RKO (cell line): Measurements from ENCODE around the gene LMX1B.
"Not testable (repeated sequence)": the region's sequence is repeated elsewhere in the genome, so short reads cannot be mapped to it uniquely, and the experiment has no call there.

Experiments
- DNase-seq: peaks from one replicate; pipeline ENCODE4 v3.0.0-alpha.2; 2016; ENCODE audit warnings: low spot score

The LMX1B gene

DNA sequence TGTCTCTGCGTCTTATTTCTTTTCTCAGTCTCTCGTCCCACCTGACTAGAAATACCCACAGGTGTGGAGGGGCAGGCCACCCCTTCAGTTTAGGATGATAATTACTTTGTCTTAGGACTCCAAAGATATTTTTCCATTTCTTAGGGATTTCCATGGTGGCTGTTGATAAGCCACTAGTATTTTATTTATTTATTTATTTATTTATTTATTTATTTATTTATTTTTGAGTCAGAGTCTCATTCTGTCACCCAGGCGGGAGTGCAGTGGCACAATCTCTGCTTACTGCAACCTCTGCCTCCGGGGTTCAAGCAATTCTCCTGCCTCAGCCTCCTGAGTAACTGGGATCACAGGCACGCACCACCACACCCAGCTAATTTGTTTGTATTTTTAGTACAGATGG lies 103.7 kb downstream of the LMX1B start:
- not testable (repeated sequence) for DNase-seq

DNA sequence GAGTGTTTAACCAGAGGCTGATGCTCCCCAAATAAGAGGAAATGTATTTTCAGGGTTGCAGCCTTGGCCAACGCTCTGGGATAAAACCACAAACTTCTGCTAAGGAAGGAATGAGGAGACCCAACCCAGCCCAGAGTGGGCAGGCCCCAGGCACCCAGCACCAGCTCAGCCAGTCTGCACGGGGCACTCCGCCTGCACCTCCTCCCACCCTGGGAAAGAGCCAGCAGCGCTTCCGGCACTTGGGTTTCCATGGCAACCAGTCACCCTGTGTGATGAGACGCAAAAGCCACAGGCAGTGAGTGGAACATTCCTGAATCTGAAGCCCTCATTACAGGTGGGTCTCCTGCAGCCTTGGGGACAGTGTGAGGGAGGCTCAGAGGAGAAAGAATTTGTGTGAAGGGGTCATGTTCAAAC lies 105.9 kb downstream of the LMX1B start:
- no peak for DNase-seq

DNA sequence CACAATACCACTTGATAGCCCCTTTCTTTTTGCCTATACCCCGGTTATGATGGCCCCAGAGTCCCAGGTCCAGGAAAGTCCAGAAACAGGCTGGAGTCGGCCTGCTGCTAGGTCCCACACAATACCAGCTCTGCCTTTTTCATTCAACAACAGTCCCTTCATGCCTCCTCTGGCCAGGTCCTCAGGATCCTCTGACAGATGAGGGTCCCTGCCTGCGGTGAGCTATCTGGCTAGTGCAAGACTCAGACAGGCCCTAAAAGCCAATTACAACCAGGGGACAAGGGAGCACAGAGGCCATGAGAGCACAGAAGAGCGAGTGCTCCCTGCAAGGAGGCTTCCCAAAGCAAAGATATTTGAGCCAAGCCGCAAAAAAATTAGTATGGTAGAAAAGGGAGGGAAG lies 106.3 kb downstream of the LMX1B start:
- no peak for DNase-seq

DNA sequence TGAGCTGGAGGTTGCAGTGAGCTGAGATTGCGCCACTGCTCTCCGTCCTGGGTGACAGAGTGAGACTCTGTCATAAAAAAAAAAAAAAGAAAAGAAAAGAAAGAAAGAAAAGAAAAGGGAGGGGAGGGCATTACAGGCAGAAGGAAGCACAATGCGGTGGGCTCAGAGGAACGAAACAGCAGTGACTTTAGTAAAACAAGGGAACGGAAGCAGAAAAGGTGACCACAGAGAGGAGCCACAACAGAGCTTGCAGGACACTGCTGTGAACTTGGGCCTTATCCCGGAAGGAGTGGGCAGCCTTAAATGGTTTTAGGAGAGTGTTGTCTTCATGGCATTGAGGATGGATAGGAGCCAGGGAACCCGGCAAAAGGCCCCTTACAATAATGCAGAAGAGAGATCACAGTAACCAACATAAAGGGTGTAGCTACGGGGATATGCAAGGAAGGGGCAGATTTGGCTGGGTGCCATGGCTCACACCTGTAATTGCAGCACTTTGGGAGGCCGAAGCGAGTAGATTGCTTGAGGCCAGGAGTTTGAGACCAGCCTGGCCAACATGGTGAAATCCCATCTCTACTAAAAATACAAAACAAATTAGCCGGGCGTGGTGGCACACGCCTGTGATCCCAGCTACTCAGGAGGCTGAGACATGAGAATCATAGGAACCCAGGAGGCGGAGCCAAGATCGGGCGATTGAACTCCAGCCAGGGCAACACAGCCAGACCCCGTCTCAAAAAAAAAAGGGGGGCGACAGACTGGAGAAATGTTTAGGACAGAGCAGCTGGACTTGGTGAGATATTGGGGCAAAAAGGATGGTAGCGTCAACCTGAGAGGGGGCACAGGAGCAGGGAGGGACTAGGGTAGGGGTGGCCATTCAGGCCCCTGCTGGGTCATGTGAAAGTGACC lies 107.2 kb downstream of the LMX1B start:
- no peak for DNase-seq

DNA sequence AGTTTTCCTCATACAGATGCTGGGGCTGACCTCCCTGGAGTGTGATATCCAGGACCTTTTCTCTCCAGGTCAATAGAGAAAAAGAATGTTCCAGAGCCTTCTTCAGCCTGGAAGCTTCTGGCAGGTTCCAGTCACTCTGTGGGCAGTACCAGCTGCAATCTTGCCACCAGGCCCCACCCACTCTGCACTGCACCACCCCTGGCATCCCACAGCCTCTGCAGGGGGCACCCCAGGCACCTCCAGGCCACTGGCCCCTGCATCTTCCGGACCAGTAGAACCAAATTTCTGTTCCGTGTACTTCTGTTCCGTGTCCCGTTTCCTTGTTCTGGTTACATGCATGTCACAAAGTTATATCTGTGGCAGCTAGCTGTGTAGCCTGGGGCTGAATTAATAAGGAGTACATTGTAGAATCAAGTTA lies 107.8 kb downstream of the LMX1B start:
- no peak for DNase-seq

DNA sequence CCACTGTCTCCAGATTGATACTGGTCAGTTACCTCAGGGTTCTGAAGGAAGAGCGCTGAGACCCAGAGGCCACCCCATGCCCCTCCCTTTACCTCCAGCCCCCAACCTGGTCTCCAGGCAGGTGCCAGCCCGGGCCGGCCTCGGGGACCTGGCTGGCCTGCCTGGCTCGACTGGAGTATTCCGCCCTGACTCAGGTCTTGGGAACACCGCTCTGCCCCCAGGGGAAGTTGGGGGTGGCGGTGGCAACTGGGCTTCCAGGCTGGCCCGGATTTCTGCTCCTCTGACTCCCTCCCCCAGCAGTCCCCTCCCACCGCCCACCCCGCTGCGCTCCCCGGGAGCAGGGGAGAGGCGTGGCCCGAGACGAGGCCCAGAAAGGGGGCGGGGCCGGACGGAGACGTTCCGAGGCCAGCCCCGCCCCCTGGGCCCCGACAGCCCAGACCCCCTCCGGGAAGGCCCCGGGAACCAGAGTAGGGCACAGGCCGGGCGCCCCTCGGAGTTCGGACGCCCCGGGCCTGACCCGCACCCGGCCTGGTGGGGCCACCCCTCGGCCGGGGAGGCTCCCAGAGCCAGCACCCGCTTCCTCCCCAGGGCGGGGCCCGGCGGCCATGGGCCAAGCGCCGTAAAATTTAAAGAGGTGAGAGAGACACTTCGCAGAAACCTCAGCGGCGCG lies 108.7 kb downstream of the LMX1B start:
- DNase-seq: peak; percentile 93

DNA sequence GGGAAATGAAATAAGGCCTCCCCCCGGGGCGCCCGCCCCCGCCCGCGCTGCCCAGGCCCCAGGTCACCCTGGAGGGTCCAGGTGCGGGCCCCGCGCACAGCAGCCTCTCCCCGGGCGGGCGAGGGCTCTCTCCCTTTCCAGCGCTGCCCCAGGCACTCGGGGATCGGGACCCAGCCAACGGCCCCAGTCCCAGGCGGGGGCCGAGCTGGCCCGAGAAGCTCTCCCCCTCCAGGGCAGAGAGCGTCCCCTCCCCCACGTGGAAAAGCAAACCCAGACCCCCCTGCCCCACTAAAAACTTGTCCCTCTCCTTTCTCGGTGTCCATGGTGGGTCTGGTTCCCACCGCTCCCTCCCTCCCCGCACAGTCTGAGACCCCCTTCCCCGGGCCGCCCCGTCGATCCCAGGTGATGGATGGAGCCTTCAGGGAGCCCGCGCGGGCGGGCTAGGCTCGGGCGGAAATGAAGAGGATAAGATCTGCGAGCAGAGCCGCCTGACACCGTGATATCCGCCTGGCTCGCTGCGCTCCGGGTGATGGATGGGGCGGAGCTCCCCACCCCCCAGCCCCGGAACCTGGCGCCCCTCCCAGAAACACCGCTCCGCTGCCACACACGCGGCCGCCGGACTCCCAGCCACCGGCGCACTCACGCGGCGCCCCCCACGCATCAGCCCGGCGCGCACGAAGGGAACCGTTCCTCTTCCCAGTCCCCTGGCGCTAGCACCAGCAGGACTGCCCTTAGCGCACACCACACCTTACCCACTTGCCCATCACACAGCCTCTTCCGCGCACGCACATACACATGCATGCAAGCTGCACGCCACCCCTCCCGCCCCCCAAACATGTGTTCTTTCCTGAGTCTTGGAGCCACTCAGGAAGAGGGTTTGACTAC lies 109.4 kb downstream of the LMX1B start:
- no peak for DNase-seq

DNA sequence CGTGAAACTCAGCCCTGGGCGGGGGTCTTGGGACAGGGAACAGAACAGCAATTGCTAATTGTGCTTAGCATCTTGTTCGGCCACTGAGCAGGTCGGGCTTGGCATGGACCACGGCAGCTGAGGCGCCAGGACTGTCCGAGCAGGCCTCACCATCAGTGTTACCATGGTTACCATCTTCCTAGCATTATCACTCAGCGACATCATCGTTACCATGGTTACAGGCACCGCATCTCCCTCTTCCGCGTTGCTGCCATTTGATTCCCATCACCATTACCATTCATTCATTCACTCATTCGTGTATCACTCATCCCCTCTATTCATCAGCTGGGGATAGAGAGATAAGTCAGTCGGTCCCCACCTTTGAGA lies 110.1 kb downstream of the LMX1B start:
- DNase-seq: peak; percentile 48

DNA sequence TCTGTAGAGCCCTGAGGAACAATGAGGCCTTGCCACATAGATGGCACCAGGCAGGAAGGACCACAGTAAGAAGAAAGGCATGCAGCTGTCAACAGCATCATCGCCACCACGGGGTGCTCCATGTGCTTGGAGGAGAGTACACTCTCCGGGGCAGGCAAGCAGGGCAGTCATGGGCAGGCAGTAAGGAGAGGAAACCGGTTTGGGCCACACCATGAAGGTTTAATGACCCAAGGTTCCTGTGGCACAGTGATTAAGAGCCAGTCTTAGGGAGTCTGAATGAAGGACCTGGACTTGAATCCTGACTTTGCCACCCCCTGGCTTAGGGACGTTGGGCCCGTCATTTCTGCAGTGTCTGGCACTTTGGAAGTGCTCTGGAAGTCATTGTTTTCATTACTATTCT lies 110.5 kb downstream of the LMX1B start:
- DNase-seq: peak; percentile 51

DNA sequence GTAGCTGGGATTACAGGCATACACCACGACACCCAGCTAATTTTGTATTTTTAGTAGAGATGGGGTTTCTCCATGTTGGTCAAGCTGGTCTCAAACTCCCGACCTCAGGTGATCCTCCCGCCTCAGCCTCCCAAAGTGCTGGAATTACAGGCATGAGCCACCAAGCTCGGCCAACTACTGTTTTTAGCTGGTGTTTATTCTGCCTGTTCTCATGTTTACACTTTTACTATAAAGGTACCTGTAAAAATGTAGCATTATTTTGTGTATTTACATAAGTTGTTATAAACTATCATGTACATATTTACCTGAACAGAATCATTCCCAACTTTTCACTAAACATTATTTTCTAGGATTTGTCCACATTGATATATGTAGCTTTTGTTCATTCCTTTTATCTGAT lies 111.8 kb downstream of the LMX1B start:
- not testable (repeated sequence) for DNase-seq

DNA sequence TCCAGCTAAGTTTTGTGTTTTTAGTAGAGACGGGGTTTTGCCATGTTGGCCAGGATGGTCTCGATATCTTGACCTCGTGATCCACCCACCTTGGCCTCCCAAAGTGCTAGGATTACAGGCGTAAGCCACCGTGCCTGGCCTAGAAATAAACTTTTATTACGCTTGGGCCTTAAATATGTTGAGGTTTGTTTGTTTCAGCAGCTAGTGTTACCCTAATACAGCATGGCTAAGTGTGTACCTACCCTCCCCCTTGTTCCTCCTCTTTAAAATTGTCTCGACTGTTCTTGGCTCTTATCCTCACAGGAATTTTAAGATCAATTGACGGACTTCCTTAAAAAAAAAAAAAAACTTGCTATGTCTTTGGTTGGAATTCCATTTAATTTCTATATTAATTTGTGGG lies 114.5 kb downstream of the LMX1B start:
- not testable (repeated sequence) for DNase-seq

DNA sequence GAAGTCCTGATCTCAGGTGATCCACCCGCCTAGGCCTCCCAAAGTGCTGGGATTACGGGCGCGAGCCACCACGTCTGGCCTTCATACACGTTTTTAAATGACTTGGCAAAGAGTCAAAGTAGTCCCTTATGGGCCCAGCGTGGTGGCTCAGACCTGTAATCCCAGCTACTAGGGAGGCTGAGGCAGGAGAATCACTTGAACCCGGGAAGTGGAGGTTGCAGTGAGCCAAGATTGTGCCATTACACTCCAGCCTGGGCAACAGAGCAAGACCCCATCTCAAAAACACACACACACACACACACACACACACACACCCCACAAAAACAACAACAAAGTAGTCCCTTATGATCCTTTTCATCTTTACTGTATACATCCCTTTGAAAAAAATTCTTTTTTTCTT lies 116.9 kb downstream of the LMX1B start:
- not testable (repeated sequence) for DNase-seq

DNA sequence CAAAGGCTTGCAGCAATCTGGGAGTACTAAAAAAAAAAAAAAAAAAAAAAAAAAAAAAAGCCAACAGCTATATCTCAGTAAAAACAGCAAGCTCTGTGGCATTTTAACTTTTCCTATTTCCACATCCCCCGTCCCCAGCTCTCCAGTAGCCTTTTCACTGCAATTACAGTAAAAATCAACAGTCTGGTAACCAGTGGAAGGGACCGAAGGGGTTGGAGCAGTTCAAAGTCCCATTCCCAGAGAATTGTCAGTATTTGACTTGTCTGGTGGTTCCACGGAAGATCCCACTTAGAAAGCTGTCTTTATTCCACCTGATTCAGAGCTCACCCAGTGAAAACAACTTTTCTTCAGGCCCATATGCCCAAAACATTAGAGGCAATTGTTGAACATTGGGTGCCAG lies 119.3 kb downstream of the LMX1B start:
- DNase-seq: no peak

DNA sequence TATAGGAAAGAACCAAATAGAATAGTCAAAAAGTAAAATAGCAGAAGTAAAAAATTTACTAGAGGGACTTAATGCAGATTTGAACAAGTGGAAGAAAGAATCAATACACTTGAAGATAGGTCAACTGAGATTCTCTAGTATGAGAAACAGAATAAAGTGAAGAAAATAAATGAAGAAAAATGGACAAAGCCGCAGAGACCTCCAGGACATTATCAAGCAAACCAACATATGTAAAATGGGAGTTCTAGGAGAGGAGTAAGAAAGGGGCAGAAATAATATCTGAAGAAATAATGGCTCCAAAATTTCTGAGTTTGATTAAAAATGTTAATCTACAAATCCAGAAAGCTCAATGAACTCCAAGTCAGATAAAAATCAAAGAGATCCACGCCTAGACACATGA lies 121.1 kb downstream of the LMX1B start:
- no peak for DNase-seq

DNA sequence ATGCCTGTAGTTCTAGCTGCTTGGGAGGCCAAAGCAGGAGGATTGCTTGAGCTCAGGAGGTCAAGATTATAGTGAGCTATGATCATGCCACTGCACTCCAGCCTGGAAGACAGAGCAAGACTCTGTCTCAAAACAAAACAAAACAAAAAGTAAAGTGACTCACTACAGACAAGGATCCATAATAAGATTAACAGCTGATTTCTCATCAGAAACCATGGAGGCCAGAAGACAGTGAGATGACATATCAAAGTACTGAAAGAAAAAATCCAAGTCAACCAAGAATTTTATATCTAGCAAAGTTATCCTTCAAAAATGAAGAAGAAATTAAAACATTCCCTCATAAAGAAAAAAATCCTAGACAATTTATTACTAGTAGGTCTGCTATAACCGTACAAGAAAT lies 121.8 kb downstream of the LMX1B start:
- DNase-seq: no peak

DNA sequence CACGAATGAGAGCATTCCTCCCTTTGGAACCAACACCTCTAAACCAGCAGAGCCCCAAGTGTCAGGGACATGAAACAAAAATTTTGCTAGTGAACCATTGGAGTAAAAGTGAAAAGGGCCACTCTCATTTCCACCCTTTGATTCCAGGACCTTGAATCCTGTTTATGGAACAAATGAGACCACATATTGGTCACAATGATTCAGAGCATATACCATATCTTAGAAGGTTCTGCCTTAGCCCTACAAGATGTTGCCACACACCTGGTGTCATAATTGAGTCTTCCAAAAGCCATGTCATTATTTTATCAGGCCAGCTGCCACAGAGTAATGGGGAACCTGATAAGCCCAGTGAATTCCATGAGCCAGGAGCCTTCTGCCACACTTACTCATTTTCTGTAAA lies 124.8 kb downstream of the LMX1B start:
- no peak for DNase-seq

DNA sequence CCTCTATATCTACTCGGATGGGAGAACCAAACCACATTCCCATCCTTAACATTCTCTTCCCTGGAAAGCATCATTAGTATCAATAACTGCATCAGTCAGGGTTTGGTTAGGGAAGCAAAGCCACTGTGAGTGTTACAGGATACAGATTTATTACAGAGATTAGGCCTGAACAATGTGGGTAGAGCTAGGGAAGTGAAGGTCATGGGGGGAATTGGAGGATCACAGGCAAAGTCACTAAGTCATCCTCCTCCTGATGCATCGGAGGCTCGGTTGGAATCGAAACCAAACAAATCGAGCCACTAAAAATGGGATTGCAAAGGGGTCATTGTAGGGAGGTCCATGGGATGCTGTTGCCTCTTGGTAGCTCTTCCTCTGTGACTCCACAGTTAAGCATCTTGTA lies 129.3 kb downstream of the LMX1B start:
- DNase-seq: no peak

DNA sequence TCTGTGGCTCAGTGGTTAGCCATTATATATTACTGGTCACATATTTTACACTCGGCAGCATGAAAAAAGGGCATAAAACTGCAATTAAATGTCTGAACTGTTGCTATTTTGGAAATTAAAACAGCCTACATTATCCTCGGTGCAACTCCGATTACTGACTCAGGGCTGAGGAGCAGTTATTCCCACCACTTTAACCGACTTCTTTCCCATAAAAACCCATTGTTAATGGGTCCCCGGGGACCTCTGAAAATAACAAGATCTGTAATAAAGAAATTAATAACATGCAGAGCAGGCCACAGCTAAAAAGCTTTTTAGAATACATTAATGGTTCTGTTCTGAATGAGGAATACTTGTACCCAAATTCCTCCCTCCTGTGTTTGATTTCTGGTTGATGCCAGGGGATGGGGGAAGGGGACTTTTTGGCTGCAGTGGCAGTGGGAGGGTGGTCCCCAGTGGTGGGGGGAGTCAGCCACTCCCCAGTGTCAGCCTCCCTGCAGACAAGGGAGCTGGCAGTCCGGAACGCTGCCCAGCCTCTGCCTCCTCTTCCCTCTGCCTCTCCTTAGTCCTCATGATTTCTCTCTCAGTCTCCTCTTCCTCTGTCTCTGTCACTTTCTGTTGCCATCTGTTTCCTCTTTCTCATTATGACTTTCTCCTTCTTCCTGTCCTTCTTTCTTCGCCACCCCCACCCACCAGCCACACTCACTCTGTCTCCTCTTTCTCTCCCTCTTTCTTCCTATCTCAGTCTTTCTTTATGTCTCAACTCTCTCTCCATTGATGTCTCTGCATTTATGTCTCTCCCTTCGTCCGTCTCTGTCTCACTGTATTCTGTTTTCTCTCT lies 132.1 kb downstream of the LMX1B start:
- no peak for DNase-seq
